ENCODE data around the gene ZNF185. TPM values are rescaled to one million over a fixed set of nuclear protein-coding genes. Genes with fewer than 3 reads are reported as not detected.

Gene ZNF185
- 143 and 162 TPM in 2 replicates for total RNA-seq

DNA sequence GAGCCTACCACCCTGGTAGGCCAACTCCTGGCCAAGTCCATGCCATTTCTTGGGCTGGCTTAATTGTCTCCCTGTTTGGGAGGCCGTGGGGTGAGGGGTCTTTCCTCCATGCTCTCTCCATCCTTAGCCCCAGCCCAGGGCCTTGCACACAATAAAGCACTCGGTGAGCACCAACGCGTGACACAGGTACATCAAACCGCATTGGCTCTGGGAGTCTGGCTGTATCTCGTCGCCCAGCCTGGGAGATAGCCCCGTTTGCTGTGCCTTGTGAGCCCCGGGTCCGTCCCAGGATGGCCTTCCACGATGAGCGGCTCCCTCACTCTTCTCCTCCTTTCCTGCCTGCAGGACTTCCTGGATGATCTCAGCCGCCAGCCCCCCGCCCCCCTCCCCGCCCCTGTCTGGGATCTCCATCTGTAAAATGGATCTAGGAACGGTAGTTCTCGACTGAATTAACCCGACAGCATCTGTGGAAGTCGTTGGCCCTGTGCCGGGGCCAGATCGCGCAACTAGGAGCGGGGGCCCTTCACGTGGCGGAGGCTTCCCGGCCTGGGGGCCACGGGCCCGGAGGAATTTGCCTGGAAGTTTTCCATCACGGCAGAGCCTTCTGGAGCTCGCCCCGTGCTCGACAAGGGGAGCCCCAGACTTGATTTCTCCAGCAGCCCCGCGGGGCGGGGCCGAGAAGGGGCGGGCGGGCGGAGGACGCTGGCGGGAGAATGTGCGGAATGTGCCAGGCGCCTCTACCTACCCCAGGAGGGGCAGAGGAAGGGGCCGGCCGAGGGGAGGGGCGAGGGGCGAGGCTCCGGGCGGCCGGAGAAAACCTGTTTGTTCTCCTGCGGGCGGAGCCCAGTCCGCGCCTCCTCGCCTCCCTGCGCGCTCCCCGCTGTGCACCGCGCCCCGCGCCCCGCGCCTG lies at the start of gene ZNF185:
ZNF185 (plus strand) TSS at position 846 of the 910 bp plus-strand sequence. CDS start 16,423 bp downstream, outside the sequence.

Other genes starting within 250 kb of the ZNF185 start
- not detected in 2 replicates for gene MAGEA3, start 199.3 kb upstream of the ZNF185 start, total RNA-seq
- not detected in 2 replicates for gene CSAG2, start 188.8 kb upstream of the ZNF185 start, total RNA-seq
- not detected in 2 replicates for gene MAGEA2B, start 183.4 kb upstream of the ZNF185 start, total RNA-seq
- not detected in 2 replicates for gene CSAG1, start 164.3 kb upstream of the ZNF185 start, total RNA-seq
- not detected in 2 replicates for gene MAGEA12, start 164.3 kb upstream of the ZNF185 start, total RNA-seq
- gene MAGEA2, start 144.2 kb upstream of the ZNF185 start, total RNA-seq: not detected in 2 replicates
- not detected in 2 replicates for gene CSAG3, start 138.8 kb upstream of the ZNF185 start, total RNA-seq
- gene MAGEA6, start 128.4 kb upstream of the ZNF185 start, total RNA-seq: not detected in 2 replicates
- 26.3 and 28.2 TPM in 2 replicates for gene CETN2, start 67.3 kb upstream of the ZNF185 start, total RNA-seq
- gene NSDHL, start 67.0 kb upstream of the ZNF185 start, total RNA-seq: 20.8 and 28.8 TPM in 2 replicates
- not detected in 2 replicates for gene PNMA5, start 96.0 kb downstream of the ZNF185 start, total RNA-seq
- under 0.01 TPM in 1 of 2 replicates, not detected in the other for gene PNMA3, start 158.4 kb downstream of the ZNF185 start, total RNA-seq
- gene PNMA6A, start 174.4 kb downstream of the ZNF185 start, total RNA-seq: 0.34 and 0.57 TPM in 2 replicates

Data from nasal cavity respiratory epithelium epithelial cell of viscerocranial mucosa (primary cell).